H1 (cell line): Measurements from ENCODE around the gene KCNAB2. TPM values are rescaled to one million over a fixed set of nuclear protein-coding genes. Genes with fewer than 3 reads are reported as not detected.
A peak's percentile ranks its signal among the peaks of the same experiment; 100 is the strongest.

ENCODE experiments used
- CTCF ChIA-PET: fragments of 300-600 bp; sonication (Branson Sonifier 250); formaldehyde crosslinking; loops from one replicate; lab custom pipeline; 2021; ENCODE audit not compliant: partially characterized antibody; lab: Charles Lee
- POLR2A ChIA-PET: fragments of 300-600 bp; sonication (Branson Sonifier 250); formaldehyde crosslinking; loops from one replicate; lab custom pipeline; 2021; ENCODE audit warnings: inconsistent platforms; ENCODE audit not compliant: partially characterized antibody; lab: Charles Lee
- DNase-seq, 2 experiments: peaks; one replicate each; pipeline versions ENCODE4 v3.0.0 to v3.0.0-alpha.2; 2010 to 2022; ENCODE audit warnings: low spot score in 2 of 2, low read depth in 1 of 2, mixed read lengths in 1 of 2
- FAIRE-seq: peaks from 2 replicates; lab custom pipeline; 2011; peaks lifted over from hg19 to GRCh38; lab: Jason Lieb, UNC
- H2AFZ ChIP-seq: 2 replicates; pipeline ENCODE4 v1.8.1; 2012; ENCODE audit warnings: low read length, inconsistent platforms
- H2AK5ac ChIP-seq: 2 replicates; pipeline ENCODE4 v1.6.1; 2013; ENCODE audit warnings: low read depth, low read length
- H2BK120ac ChIP-seq: replicated peaks from 2 replicates; pipeline ENCODE3; 2013; ENCODE audit warnings: low read depth, low read length, inconsistent platforms
- H2BK12ac ChIP-seq: 2 replicates; pipeline ENCODE4 v1.6.1; 2013; ENCODE audit warnings: low read depth, low read length
- H2BK15ac ChIP-seq: 2 replicates; pipeline ENCODE4 v1.6.1; 2013; ENCODE audit warnings: low read length
- H2BK20ac ChIP-seq: 2 replicates; pipeline ENCODE4 v1.6.1; 2013; ENCODE audit warnings: low read length
- H2BK5ac ChIP-seq: 2 replicates; pipeline ENCODE4 v1.6.1; 2013; ENCODE audit warnings: low read depth, low read length
- H3K14ac ChIP-seq: 2 replicates; pipeline ENCODE4 v1.6.1; 2013; ENCODE audit warnings: inconsistent platforms; ENCODE audit not compliant: insufficient read length
- H3K18ac ChIP-seq: 2 replicates; pipeline ENCODE4 v1.6.1; 2013; ENCODE audit warnings: low read length; ENCODE audit errors: extremely low read depth
- H3K23ac ChIP-seq: 2 replicates; pipeline ENCODE4 v1.6.1; 2013; ENCODE audit warnings: inconsistent platforms; ENCODE audit not compliant: insufficient read length
- H3K23me2 ChIP-seq: 2 replicates; pipeline ENCODE4 v1.6.1; 2013; ENCODE audit warnings: low read depth, low read length
- H3K27ac ChIP-seq: 2 replicates; pipeline ENCODE4 v1.6.1; 2011; ENCODE audit warnings: low read depth, low read length, inconsistent platforms
- H3K27me3 ChIP-seq, 4 experiments: replicated peaks in 1 of 4; 1 replicate in 1 of 4; 2 replicates in 3 of 4; pipeline versions ENCODE4 v1.6.1 to v1.8.1; 2011 to 2013; ENCODE audit warnings: low read length in 3 of 4, mild to moderate bottlenecking in 3 of 4, inconsistent platforms in 2 of 4, mixed read lengths in 2 of 4, moderate library complexity in 1 of 4; ENCODE audit not compliant: control insufficient read depth in 3 of 4, insufficient read depth in 3 of 4; ENCODE audit errors: extremely low read depth in 1 of 4
- H3K36me3 ChIP-seq, 4 experiments: 2 replicates each; pipeline versions ENCODE4 v1.6.1 to v1.8.1; 2011 to 2013; ENCODE audit warnings: mild to moderate bottlenecking in 4 of 4, low read length in 3 of 4, moderate library complexity in 2 of 4, control low read depth in 1 of 4, inconsistent platforms in 1 of 4; ENCODE audit not compliant: insufficient read depth in 4 of 4, control insufficient read depth in 2 of 4
- H3K4ac ChIP-seq: replicated peaks from 2 replicates; pipeline ENCODE3; 2013; ENCODE audit warnings: low read length, low read depth, mixed read lengths, inconsistent platforms; ENCODE audit not compliant: insufficient read length
- H3K4me1 ChIP-seq, 4 experiments: replicated peaks in 1 of 4; 1 replicate in 1 of 4; 2 replicates in 3 of 4; pipeline versions ENCODE4 v1.6.1 to v1.8.1; 2011 to 2013; ENCODE audit warnings: low read length in 3 of 4, inconsistent platforms in 2 of 4, mixed read lengths in 1 of 4; ENCODE audit not compliant: insufficient read depth in 4 of 4, control insufficient read depth in 3 of 4
- H3K4me2 ChIP-seq, 2 experiments: 2 replicates each; pipeline versions ENCODE4 v1.6.1 to v1.8.1; 2011 to 2013; ENCODE audit warnings: low read depth in 2 of 2, low read length in 2 of 2, control low read depth in 1 of 2, inconsistent platforms in 1 of 2, mild to moderate bottlenecking in 1 of 2; ENCODE audit not compliant: insufficient read depth in 1 of 2
- H3K4me3 ChIP-seq, 4 experiments: fragments of 200-600, 300-600 bp in 1 of 4; sonication (generic), shearing (Covaris generic), sonication (Bioruptor Twin) in 1 of 4; 2 replicates each; pipeline versions ENCODE4 v1.5.1 to v1.8.1; 2011 to 2016; ENCODE audit warnings: low read length in 4 of 4, low read depth in 3 of 4, control low read depth in 2 of 4, inconsistent platforms in 2 of 4, mild to moderate bottlenecking in 2 of 4, mixed read lengths in 1 of 4, moderate library complexity in 1 of 4; ENCODE audit not compliant: insufficient read depth in 2 of 4; ENCODE audit errors: extremely low read depth in 1 of 4
- H3K56ac ChIP-seq: replicated peaks from 2 replicates; pipeline ENCODE3; 2013; ENCODE audit warnings: low read depth, mild to moderate bottlenecking, mixed read lengths, low read length, inconsistent platforms; ENCODE audit not compliant: insufficient read length
- H3K79me1 ChIP-seq: 2 replicates; pipeline ENCODE4 v1.6.1; 2013; ENCODE audit warnings: low read depth, low read length, control low read depth
- H3K79me2 ChIP-seq, 2 experiments: 2 replicates each; pipeline versions ENCODE4 v1.6.1 to v1.8.1; 2012 to 2013; ENCODE audit warnings: low read length in 2 of 2, mild to moderate bottlenecking in 2 of 2, inconsistent platforms in 1 of 2; ENCODE audit not compliant: insufficient read depth in 2 of 2, control insufficient read depth in 1 of 2
- H3K9ac ChIP-seq, 4 experiments: replicated peaks in 1 of 4; 1 replicate in 1 of 4; 2 replicates in 3 of 4; pipeline versions ENCODE4 v1.6.1 to v1.8.1; 2011 to 2013; ENCODE audit warnings: low read depth in 3 of 4, low read length in 3 of 4, control low read depth in 2 of 4, mild to moderate bottlenecking in 2 of 4, moderate library complexity in 2 of 4, inconsistent platforms in 1 of 4; ENCODE audit errors: extremely low read depth in 1 of 4
- H3K9me3 ChIP-seq, 2 experiments: 2 replicates each; pipeline versions ENCODE4 v1.6.1 to v1.8.1; 2012 to 2013; ENCODE audit warnings: mild to moderate bottlenecking in 2 of 2, moderate library complexity in 2 of 2, control low read depth in 1 of 2, inconsistent platforms in 1 of 2, low read depth in 1 of 2, low read length in 1 of 2, mixed read lengths in 1 of 2; ENCODE audit not compliant: insufficient read depth in 2 of 2
- H4K20me1 ChIP-seq, 2 experiments: replicated peaks in 1 of 2; 2 replicates each; pipeline versions ENCODE3 to v1.8.1; 2011 to 2013; ENCODE audit warnings: inconsistent platforms in 2 of 2, low read length in 2 of 2, mild to moderate bottlenecking in 1 of 2; ENCODE audit not compliant: insufficient read depth in 2 of 2, control insufficient read depth in 1 of 2
- H4K5ac ChIP-seq: 2 replicates; pipeline ENCODE4 v1.6.1; 2013; ENCODE audit warnings: low read length, low read depth, mixed read lengths, inconsistent platforms; ENCODE audit not compliant: insufficient read length
- H4K8ac ChIP-seq: 2 replicates; pipeline ENCODE4 v1.8.0; 2013; ENCODE audit warnings: mild to moderate bottlenecking, moderate library complexity, low read length, inconsistent platforms; ENCODE audit not compliant: insufficient read depth; ENCODE audit errors: extremely low read depth
- H4K91ac ChIP-seq: replicated peaks from 2 replicates; pipeline ENCODE3; 2013; ENCODE audit warnings: low read length, mixed read lengths, inconsistent platforms; ENCODE audit not compliant: insufficient read length
- CTCF ChIP-seq, 3 experiments: IDR thresholded peaks; 1 replicate in 2 of 3; 2 replicates in 1 of 3; pipeline versions ENCODE4 v1.5.1 to v1.6.1; 2011; ENCODE audit warnings: low read length in 3 of 3, mild to moderate bottlenecking in 3 of 3, inconsistent platforms in 2 of 3, low read depth in 1 of 3, moderate library complexity in 1 of 3; ENCODE audit not compliant: insufficient read depth in 1 of 3; ENCODE audit errors: control extremely low read depth in 1 of 3
- NRF1 ChIP-seq: IDR thresholded peaks from 2 replicates; pipeline ENCODE4 v1.6.1; 2011; ENCODE audit warnings: mild to moderate bottlenecking, low read depth, low read length, improper control_type of control experiment
- RAD21 ChIP-seq, 2 experiments: IDR thresholded peaks in 1 of 2; conservative IDR thresholded peaks in 1 of 2; 2 replicates each; pipeline ENCODE4 v1.6.1; 2011; ENCODE audit warnings: low read depth in 2 of 2, low read length in 2 of 2, improper control_type of control experiment in 1 of 2, inconsistent platforms in 1 of 2, mild to moderate bottlenecking in 1 of 2, moderate library complexity in 1 of 2
- WGBS, 2 experiments: shearing (Covaris generic) in 1 of 2; methylation state at CpG; one replicate each; pipeline versions ENCODE4 v1.1.6 to v1.1.7; 2013 to 2015; ENCODE audit warnings: low lambda C conversion rate in 2 of 2, mixed read lengths in 2 of 2, inconsistent platforms in 1 of 2, low coverage in 1 of 2, missing lambda C conversion rate in 1 of 2; ENCODE audit not compliant: insufficient replicate concordance in 2 of 2, insufficient coverage in 1 of 2, insufficient read length in 1 of 2; ENCODE audit errors: extremely low coverage in 1 of 2, missing lambda C conversion rate in 1 of 2; 5-methylcytosine and 5-hydroxymethylcytosine counted together
- polyA plus RNA-seq, 7 experiments: library from polyadenylated mRNA; depleted of rRNA in 3 of 7; stranded (reverse) in 5 of 7; unstranded in 2 of 7; fragments of >200 nt in 5 of 7; fragments of 200-250 nt in 2 of 7; gene quantifications; 1 replicate in 5 of 7; 2 replicates in 1 of 7; 4 replicates in 1 of 7; pipeline versions ENCODE4 v1.2.1 to v1.2.3, GENCODE V29; 2011 to 2013; ENCODE audit warnings: missing spikeins in 2 of 7, mixed read lengths in 2 of 7
- total RNA-seq: library from RNA; stranded (reverse); fragmentation: NEBNext Ultra II Directional; extraction: Animal tissue kit (Norgen Biotek cat#: 25700); gene quantifications from 2 replicates; pipeline ENCODE4 v1.2.1, GENCODE V29; 2021

Gene KCNAB2
- total and polyA plus RNA-seq, 2 of the 8 experiments (the other 6 are each of a cell fraction or from before 2014, with no cell fraction given), result 4.5 to 7.0 TPM

- H3K23ac ChIP-seq, result no peak overlapping the region
- peak; percentile 51 to 58 for TF ChIP-seq RAD21 (IDR thresholded peaks at IDR 0.05 in 1 of 2, conservative IDR thresholded peaks at IDR 0.05 in 1 of 2; ENCODE audit: low read depth in 2 of 2, low read length in 2 of 2)
- TF ChIP-seq NRF1, result no peak
- peak in 2 of 3 experiments; percentile 31 to 41; a peak in 2 of 4 replicates for TF ChIP-seq CTCF (IDR thresholded peaks at IDR 0.05; ENCODE audit: control extremely low read depth in 1 of 3, insufficient read depth in 1 of 3, low read depth in 1 of 3, low read length in 3 of 3)
- 87% methylated on average over 22 of the region's 27 CpGs; no CpG with 5 or more reads in 1 of the 2 experiments for WGBS, 2 experiments
These were observed 54.4 kb downstream of the KCNAB2 start for GRCh38 chr1:6099787-6100765.

More at GRCh38 chr1:6099787-6100765, 54.4 kb downstream of the KCNAB2 start:
- H3K4me2 ChIP-seq, result no peak overlapping the region
- no peak overlapping the region for H2BK12ac ChIP-seq
- no peak for FAIRE-seq
- no peak overlapping the region for H3K56ac ChIP-seq
- no peaks in the 10 kb centered on the region for H3K36me3 ChIP-seq
- no peak overlapping the region for H2BK5ac ChIP-seq
- H2BK120ac ChIP-seq, result no peak overlapping the region
- H2AK5ac ChIP-seq, result no peak overlapping the region
- no peak overlapping the region for H2BK20ac ChIP-seq
- no peaks in the 10 kb centered on the region for H3K23me2 ChIP-seq
- ChIA-PET CTCF (interaction anchor here (0.7 to 1.5 kb wide), 13 partner anchors 9 to 154 kb away, joined by 3 to 6 read pairs (median 4); partner anchors contain the start of gene KCNAB2), POLR2A (interaction anchor here (1.2 kb wide), 1 partner anchor 37 kb away, joined by 4 read pairs; no protein-coding TSS in a partner anchor)
- no peaks in the 10 kb centered on the region for H3K27me3 ChIP-seq
- no peak for DNase-seq
- no peak overlapping the region for H3K9ac ChIP-seq
- no peak overlapping the region for H4K8ac ChIP-seq
- no peaks in the 10 kb centered on the region for H3K9me3 ChIP-seq
- H4K91ac ChIP-seq, result no peak overlapping the region
- H3K14ac ChIP-seq, result no peak overlapping the region
- H3K79me2 ChIP-seq, result no peaks in the 10 kb centered on the region
- H3K4me3 ChIP-seq, result no peak overlapping the region
- H4K5ac ChIP-seq, result no peak overlapping the region
- no peaks in the 10 kb centered on the region; a peak in 2 of 7 replicates for H3K4me1 ChIP-seq
- no peak overlapping the region for H3K4ac ChIP-seq
- no peak overlapping the region for H3K27ac ChIP-seq
- H3K79me1 ChIP-seq, result no peaks in the 10 kb centered on the region
- no peak overlapping the region for H3K18ac ChIP-seq
- H2BK15ac ChIP-seq, result no peak overlapping the region
- no peak overlapping the region for H2AFZ ChIP-seq
- H4K20me1 ChIP-seq, result peaks cover 0 to 2% of the 10 kb centered on the region in 2 experiments
